ENCODE data around the gene PCLO. TPM values are rescaled to one million over a fixed set of nuclear protein-coding genes. Genes with fewer than 3 reads are reported as not detected.

PCLO gene
- total and polyA plus RNA-seq, 4 donors, result 0.04 to 1.1 (median 0.48) TPM

DNA sequence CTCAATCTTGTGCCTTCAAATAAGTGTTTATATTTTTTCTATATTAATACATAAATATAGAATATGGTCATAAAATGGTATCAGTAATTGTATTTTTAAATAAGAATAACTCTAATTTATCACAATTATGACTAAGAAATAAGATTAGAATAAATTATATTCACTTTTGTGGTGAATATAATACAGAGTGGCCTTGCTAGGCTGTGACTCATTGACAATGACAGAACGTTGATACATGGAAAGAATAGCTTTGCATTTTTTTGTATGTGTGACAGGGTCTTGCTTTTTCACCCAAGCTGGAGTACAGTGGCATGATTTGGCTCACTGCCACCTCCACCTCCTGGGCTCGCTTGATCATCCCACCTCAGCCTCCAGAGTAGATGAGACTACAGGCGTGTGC lies 47.8 kb upstream of the PCLO start:
- H3K9ac ChIP-seq (ENCODE audit: low read depth in 1 of 2, low read length in 2 of 2), result no peak overlapping the region
- TF ChIP-seq, protein P1, sequence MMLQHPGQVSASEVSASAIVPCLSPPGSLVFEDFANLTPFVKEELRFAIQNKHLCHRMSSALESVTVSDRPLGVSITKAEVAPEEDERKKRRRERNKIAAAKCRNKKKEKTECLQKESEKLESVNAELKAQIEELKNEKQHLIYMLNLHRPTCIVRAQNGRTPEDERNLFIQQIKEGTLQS (IDR thresholded peaks at IDR 0.05), result no peak
- TF ChIP-seq, protein P2, sequence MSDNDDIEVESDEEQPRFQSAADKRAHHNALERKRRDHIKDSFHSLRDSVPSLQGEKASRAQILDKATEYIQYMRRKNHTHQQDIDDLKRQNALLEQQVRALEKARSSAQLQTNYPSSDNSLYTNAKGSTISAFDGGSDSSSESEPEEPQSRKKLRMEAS (IDR thresholded peaks at IDR 0.05), result no peak
- TF ChIP-seq, protein P3, sequence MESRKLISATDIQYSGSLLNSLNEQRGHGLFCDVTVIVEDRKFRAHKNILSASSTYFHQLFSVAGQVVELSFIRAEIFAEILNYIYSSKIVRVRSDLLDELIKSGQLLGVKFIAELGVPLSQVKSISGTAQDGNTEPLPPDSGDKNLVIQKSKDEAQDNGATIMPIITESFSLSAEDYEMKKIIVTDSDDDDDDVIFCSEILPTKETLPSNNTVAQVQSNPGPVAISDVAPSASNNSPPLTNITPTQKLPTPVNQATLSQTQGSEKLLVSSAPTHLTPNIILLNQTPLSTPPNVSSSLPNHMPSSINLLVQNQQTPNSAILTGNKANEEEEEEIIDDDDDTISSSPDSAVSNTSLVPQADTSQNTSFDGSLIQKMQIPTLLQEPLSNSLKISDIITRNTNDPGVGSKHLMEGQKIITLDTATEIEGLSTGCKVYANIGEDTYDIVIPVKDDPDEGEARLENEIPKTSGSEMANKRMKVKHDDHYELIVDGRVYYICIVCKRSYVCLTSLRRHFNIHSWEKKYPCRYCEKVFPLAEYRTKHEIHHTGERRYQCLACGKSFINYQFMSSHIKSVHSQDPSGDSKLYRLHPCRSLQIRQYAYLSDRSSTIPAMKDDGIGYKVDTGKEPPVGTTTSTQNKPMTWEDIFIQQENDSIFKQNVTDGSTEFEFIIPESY (IDR thresholded peaks at IDR 0.05), result no peak
- TF ChIP-seq FOXA2 (IDR thresholded peaks at IDR 0.05) (no peak), NR2F2 (IDR thresholded peaks at IDR 0.05) (no peak)
- TF ChIP-seq, protein P4, sequence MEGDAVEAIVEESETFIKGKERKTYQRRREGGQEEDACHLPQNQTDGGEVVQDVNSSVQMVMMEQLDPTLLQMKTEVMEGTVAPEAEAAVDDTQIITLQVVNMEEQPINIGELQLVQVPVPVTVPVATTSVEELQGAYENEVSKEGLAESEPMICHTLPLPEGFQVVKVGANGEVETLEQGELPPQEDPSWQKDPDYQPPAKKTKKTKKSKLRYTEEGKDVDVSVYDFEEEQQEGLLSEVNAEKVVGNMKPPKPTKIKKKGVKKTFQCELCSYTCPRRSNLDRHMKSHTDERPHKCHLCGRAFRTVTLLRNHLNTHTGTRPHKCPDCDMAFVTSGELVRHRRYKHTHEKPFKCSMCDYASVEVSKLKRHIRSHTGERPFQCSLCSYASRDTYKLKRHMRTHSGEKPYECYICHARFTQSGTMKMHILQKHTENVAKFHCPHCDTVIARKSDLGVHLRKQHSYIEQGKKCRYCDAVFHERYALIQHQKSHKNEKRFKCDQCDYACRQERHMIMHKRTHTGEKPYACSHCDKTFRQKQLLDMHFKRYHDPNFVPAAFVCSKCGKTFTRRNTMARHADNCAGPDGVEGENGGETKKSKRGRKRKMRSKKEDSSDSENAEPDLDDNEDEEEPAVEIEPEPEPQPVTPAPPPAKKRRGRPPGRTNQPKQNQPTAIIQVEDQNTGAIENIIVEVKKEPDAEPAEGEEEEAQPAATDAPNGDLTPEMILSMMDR (IDR thresholded peaks at IDR 0.05; ENCODE audit: low read depth, low read length, missing input control), result no peak
- H3K27me3 ChIP-seq (ENCODE audit: control insufficient read depth in 4 of 4, insufficient read depth in 4 of 4, low read length in 3 of 4), result no peaks in the 10 kb centered on the region
- WGBS, result 77% methylated on average over 3 of the region's 3 CpGs
- H3K27ac ChIP-seq (ENCODE audit: low read depth in 1 of 2, low read length in 2 of 2), result no peak overlapping the region
- no peak overlapping the region for H3K4me3 ChIP-seq (ENCODE audit: low read depth in 1 of 3, low read length in 3 of 3)
- H3K9me3 ChIP-seq (ENCODE audit: control insufficient read depth in 4 of 4, low read length in 3 of 4), result no peaks in the 10 kb centered on the region
- H3K4me1 ChIP-seq (ENCODE audit: control insufficient read depth in 4 of 4, insufficient read depth in 4 of 4, low read length in 3 of 4), result no peaks in the 10 kb centered on the region
- no peak for DNase-seq (ENCODE audit: low spot score)
- H3K36me3 ChIP-seq (ENCODE audit: control insufficient read depth in 4 of 4, insufficient read depth in 3 of 4, low read depth in 1 of 4, low read length in 3 of 4), result no peaks in the 10 kb centered on the region

DNA sequence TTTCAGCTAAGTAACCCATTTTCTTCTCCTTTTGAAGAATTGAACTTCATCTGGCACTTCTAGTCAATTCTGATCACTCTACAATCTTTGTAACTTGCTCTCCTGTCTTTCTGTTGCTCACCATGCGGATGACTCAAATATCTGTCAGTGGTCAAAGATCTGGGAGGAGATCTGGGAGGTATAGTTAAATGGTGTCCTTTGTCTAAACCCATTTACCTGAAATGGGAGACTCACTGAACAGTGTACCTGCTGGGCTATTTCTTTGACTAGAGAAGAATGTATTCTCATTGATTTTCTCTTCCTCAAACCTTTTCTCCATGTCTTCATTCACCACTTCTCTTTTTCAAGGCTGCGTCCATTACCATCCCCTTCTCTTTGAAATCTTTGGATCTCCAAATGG lies 42.0 kb upstream of the PCLO start:
- Histone ChIP-seq H3K27ac (ENCODE audit: low read depth in 1 of 2, low read length in 2 of 2) (no peak overlapping the region), H3K9me3 (ENCODE audit: control insufficient read depth in 4 of 4, low read length in 3 of 4) (no peaks in the 10 kb centered on the region), H3K4me1 (ENCODE audit: control insufficient read depth in 4 of 4, insufficient read depth in 4 of 4, low read length in 3 of 4) (no peaks in the 10 kb centered on the region), H3K27me3 (ENCODE audit: control insufficient read depth in 4 of 4, insufficient read depth in 4 of 4, low read length in 3 of 4) (no peaks in the 10 kb centered on the region), H3K36me3 (ENCODE audit: control insufficient read depth in 4 of 4, insufficient read depth in 3 of 4, low read depth in 1 of 4, low read length in 3 of 4) (no peaks in the 10 kb centered on the region), H3K9ac (ENCODE audit: low read depth in 1 of 2, low read length in 2 of 2) (no peak overlapping the region), H3K4me3 (ENCODE audit: low read depth in 1 of 3, low read length in 3 of 3) (no peak overlapping the region)
- no peak for TF ChIP-seq EGR1 (IDR thresholded peaks at IDR 0.05; ENCODE audit: low read depth in 2 of 2)
- no peak for TF ChIP-seq TAF1 (conservative IDR thresholded peaks at IDR 0.05)
- TF ChIP-seq JUND (IDR thresholded peaks at IDR 0.05), result no peak
- no peak for TF ChIP-seq HNF4A (conservative IDR thresholded peaks at IDR 0.05)
- TF ChIP-seq GABPA (IDR thresholded peaks at IDR 0.05 in 1 of 2, conservative IDR thresholded peaks at IDR 0.05 in 1 of 2), result no peak
- TF ChIP-seq SP1 (IDR thresholded peaks at IDR 0.05), result no peak
- TF ChIP-seq RAD21 (IDR thresholded peaks at IDR 0.05), result no peak
- 78% methylated on average over 2 of the region's 2 CpGs for WGBS
- no peak for DNase-seq (ENCODE audit: low spot score)

DNA sequence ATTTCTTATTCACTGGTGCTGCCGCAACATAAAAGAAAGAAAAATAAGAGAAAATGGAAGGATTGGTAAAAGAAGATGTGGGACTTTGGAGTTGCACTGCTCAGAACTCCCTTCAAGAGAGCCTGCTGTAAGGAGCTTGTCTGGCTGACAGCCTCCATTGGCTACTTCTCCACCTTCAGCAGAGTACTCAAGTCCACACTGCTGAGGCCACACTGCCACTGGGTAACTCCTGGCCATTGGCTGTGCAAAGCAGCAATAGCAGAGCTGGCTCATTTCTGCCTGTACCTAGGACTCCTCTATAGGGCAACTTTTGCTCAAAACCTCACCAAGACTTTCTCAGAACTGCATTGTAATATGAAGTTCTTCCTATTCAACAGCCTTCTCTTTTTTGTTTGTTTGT lies 38.7 kb upstream of the PCLO start:
- H3K4me3 ChIP-seq (ENCODE audit: low read depth in 1 of 3, low read length in 3 of 3), result no peak overlapping the region
- DNase-seq (ENCODE audit: low spot score), result no peak
- WGBS, result 94% methylated on average over 1 of the region's 1 CpG
- H3K9me3 ChIP-seq (ENCODE audit: control insufficient read depth in 4 of 4, low read length in 3 of 4), result no peaks in the 10 kb centered on the region
- H3K9ac ChIP-seq (ENCODE audit: low read depth in 1 of 2, low read length in 2 of 2), result no peak overlapping the region
- H3K4me1 ChIP-seq (ENCODE audit: control insufficient read depth in 4 of 4, insufficient read depth in 4 of 4, low read length in 3 of 4), result no peaks in the 10 kb centered on the region
- TF ChIP-seq JUND (IDR thresholded peaks at IDR 0.05) (no peak), HNF4A (conservative IDR thresholded peaks at IDR 0.05) (no peak), HNF4G (IDR thresholded peaks at IDR 0.05) (no peak)
- H3K27ac ChIP-seq (ENCODE audit: low read depth in 1 of 2, low read length in 2 of 2), result no peak overlapping the region
- no peaks in the 10 kb centered on the region for H3K36me3 ChIP-seq (ENCODE audit: control insufficient read depth in 4 of 4, insufficient read depth in 3 of 4, low read depth in 1 of 4, low read length in 3 of 4)
- no peaks in the 10 kb centered on the region for H3K27me3 ChIP-seq (ENCODE audit: control insufficient read depth in 4 of 4, insufficient read depth in 4 of 4, low read length in 3 of 4)

Data from liver (tissue), 9 donors.